NCI-H446 treated with DMSO at 0.1 percent for 48 hours (cell line): ENCODE measurements around the gene EFS.
"Not testable (repeated sequence)": the region's sequence is repeated elsewhere in the genome, so short reads cannot be mapped to it uniquely, and the experiment has no call there.

Experiments used
- DNase-seq: peaks from one replicate; lab custom pipeline; 2025; lab: John Stamatoyannopoulos, UW

The EFS gene, protein sequence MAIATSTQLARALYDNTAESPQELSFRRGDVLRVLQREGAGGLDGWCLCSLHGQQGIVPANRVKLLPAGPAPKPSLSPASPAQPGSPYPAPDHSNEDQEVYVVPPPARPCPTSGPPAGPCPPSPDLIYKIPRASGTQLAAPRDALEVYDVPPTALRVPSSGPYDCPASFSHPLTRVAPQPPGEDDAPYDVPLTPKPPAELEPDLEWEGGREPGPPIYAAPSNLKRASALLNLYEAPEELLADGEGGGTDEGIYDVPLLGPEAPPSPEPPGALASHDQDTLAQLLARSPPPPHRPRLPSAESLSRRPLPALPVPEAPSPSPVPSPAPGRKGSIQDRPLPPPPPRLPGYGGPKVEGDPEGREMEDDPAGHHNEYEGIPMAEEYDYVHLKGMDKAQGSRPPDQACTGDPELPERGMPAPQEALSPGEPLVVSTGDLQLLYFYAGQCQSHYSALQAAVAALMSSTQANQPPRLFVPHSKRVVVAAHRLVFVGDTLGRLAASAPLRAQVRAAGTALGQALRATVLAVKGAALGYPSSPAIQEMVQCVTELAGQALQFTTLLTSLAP

GRCh38 chr14:23365036-23365731 is at the start of gene EFS:
EFS (minus strand) TSS chr14:23365172; CDS start chr14:23365025, 147 bp downstream.
- DNase-seq = no peak

DNA sequence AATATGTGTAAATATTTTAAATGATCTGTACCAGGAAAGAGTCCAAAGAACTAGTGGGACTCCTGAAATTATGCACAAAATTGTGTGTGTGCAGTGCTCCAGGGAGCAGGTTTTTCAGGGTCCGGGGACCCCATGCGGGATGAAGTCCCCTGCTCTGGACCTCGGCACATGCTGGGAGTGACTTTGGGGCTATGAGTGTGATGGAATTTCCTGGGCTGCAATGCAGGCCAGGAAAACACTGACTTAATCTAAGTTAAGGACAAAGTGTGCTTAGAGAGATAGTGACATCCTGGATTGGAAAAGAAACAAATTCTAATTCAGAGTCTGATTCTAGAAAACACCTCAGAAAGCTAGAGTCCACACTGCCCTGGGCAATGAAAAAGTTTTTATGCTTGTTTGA is 49.3 kb upstream of the EFS start:
- DNase-seq = no peak

DNA sequence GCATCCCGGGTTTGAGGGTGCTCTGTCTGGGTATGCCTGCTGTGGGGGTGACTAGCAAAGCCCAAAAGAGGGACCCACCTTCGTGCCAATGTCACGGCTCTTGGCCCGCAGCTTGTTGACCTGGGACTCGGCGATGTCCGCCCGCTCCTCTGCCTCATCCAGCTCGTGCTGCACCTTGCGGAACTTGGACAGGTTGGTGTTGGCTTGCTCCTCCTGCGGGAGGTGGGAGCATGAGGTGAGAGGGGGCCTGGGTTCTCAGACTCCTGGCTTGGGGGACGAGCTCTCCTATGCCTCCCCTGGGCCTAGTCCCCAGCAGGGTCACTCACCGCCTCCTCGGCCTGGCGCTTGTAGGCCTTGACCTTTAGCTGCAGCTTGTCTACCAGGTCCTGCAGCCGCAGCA is 48.7 kb upstream of the EFS start:
- DNase-seq = no peak

- DNase-seq = no peak
Measured at GRCh38 chr14:23411563-23412525, 46.9 kb upstream of the EFS start.

GRCh38 chr14:23409966-23410635 is 45.1 kb upstream of the EFS start:
- DNase-seq = no peak

GRCh38 chr14:23409475-23409874 is 44.5 kb upstream of the EFS start:
- no peak for DNase-seq

GRCh38 chr14:23408307-23408630 is 43.3 kb upstream of the EFS start:
- no peak for DNase-seq

DNA sequence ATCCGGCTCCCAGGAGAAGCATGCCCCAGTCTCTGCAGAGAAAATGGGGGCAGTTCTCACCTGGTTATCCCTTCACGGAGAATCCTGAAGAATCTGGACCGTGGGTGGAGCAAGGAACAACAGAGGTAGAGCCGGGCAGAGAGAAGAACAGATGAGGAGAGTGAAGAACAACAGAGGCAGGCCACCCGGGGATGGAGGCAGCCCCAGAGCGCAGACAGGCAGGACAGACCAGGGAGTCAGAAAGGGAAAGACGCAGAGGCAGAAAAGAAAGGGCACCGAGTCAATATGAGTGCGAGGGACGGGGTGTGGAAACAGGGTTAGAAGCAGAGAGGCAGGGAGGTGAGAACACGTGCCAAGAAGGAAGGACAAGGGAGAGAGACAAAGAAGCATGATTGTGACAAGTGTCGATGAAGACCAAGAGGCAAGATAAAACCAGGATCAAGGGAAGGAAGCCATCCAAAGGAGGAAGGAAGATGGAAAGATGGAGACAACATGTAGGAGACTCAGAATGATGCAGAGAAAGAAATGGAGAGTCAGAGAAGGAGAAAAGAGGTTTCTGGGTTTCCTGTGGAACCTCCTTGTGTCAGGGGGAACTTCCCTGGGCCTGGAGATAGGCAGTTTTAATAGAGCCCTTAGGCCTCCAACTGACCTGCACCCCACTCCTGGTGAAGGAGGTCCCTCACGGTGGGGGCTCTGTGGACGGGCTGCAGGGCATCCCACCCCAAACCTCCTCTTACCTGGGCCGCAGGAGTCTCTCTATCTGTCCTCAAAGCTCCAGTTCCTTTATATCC is 42.7 kb upstream of the EFS start, which contains the start of gene MYH6:
TSS of gene MYH6 (minus strand) at position 758 of the 791 bp plus-strand sequence. CDS start 1,050 bp downstream, outside the sequence.
- no peak for DNase-seq

DNA sequence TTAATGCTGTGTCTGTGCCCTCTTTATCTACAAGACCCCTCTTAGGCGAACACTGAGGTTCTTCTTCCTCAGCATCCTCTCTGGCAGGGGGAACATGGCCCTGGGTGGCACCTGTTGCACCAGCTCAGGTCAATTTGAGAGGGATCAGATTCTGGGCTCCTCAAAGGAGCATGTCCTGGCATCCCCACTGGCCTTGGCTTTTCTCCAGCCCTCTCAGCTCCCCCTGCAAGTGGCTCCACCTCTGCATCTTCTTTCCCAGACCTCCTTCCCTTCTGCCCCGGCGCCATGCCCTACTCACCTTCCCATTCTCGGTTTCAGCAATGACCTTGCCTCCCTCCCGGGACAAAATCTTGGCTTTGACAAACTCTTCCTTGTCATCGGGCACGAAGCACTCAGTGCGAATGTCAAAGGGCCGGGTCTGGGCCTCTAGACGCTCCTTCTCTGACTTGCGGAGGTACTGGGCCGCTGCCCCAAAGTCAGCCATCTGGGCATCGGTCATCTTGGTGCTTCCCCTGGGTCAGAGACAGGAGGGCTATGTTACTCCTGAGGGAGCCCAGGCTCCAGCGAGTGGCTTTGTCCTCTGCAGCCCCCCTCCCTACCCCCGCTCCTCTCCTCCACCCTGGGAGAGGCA is 41.9 kb upstream of the EFS start:
- DNase-seq = no peak

- DNase-seq = no peak
Measured at GRCh38 chr14:23406244-23406643, 41.3 kb upstream of the EFS start.

DNA sequence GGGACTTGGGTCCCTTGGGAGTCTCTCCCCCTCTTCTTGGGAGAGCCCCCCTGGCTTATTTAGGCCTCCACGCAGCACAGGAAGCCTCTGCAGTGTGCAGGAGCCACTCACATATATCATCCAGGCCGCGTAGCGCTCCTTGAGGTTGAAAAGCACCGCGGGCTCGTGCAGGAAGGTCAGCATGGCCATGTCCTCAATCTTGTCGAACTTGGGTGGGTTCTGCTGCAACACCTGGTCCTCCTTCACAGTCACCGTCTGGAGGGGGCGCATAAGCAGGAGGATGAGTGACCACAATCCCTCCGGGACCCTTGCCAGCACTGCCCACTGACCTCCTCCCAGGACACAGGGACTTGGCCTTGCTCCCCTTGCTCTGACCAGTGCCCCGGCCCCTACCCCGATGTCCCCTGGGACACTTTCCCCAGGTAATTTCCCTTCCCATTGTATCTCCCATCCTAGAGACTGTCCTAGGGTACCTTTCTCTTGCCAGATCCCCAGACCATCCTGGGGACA is 40.6 kb upstream of the EFS start:
- no peak for DNase-seq

DNA sequence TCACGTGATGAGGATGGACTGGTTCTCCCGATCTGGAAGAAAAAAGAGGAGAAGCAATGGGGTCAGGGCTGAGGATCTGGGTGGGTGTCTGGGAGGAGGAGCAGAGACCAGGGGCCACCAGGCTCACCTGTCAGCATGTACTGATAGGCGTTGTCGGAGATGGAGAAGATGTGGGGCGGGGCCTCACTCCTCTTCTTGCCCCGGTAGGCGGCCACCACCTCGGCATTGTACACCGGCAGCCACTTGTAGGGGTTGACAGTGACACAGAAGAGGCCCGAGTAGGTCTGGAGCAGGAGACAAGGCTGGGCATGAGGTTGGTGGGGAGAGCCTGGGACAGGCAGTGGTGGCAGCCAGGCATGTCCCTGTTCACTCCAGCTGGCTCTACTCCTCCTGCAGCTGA is 40.1 kb upstream of the EFS start:
- no peak for DNase-seq

DNA sequence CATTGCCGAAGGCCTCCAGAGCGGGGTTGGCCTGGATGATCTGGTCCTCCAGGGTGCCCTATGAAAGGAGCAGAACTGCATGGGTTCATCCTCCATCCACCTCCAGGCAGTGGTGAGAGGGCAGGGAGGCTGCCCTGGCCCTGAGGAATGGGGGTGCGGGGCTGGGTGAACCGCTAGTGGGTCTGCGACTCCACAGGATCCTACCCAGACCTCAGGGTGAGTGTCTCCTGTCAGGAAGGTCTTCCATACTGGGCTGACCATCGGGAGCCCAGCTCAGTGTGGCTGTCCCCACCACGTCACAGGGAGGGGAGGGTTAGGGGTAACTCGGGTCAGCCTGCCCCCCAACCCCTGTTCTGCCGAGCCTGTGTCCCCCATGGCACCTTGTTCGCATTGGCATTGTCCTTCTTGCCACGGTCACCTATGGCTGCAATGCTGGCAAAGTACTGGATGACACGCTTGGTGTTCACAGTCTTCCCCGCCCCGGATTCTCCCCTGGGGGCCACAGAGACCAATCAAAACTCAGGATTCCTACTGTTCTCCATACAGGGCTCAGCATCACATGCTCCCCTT is 39.4 kb upstream of the EFS start:
- DNase-seq = no peak

DNA sequence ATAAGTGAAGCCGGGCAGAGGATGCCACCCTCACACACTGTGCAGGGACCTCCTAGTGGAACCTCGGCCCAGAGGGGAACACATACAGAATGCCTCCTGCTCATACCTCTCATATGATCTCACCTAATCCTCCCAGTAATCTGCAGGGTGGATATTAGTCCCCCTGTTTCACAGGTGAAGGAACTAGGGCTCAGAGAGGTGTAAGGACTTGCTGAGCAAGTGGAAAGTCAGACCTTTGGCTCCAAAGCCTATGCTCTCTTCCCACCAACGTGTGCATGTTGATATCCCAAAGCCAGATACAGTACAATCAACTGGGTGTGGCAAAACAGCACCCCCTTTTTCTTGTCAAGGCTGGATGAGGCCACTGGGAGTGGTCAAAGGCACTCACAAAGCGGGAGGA is 38.9 kb upstream of the EFS start:
- DNase-seq = no peak

- no peak for DNase-seq
Measured at GRCh38 chr14:23403139-23403438, 38.1 kb upstream of the EFS start.

- no peak for DNase-seq
Measured at GRCh38 chr14:23402296-23403138, 37.5 kb upstream of the EFS start.

GRCh38 chr14:23401291-23401690 is 36.3 kb upstream of the EFS start:
- DNase-seq = no peak

- DNase-seq = not testable (repeated sequence)
Measured at GRCh38 chr14:23400496-23401149, 35.7 kb upstream of the EFS start.
